Measurements from ENCODE around the gene SLC35E3.
"Not testable (repeated sequence)": the region's sequence is repeated elsewhere in the genome, so short reads cannot be mapped to it uniquely, and the experiment has no call there.

The SLC35E3 gene

DNA sequence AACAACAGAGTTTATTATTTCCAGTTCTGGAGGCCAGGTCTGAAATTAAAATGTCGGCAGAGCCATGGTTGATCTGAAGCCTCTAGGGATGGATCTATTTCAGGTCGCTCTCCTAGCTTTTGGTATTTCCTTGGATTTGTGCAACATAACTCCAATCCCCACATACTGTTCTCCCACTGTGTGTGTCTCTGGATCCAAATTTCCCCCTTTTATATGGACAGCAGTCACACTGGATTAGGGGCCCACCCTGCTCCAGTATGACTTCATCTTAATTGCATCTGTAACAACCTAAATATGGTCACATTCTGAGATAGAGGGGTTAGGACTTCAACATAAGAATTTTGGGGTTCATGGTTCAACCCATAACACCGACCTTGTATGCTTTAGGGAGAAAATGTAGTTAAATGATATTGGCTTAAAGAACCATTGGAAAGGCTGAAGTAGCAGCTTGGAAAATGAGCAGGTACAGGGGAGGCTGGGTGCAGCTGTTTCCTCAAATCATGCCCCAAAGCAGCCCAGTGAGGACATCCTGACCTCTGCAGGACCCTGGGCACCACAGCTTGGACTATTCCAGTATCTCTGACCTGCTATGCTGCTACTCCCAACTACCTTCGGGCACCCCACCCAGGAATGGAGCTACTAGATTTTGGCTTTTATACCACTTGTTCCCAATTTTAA is 48.1 kb downstream of the SLC35E3 start:
- in situ Hi-C loops (cut with HindIII; ENCODE audit: low sequenced_read_pairs) = no loop called here

DNA sequence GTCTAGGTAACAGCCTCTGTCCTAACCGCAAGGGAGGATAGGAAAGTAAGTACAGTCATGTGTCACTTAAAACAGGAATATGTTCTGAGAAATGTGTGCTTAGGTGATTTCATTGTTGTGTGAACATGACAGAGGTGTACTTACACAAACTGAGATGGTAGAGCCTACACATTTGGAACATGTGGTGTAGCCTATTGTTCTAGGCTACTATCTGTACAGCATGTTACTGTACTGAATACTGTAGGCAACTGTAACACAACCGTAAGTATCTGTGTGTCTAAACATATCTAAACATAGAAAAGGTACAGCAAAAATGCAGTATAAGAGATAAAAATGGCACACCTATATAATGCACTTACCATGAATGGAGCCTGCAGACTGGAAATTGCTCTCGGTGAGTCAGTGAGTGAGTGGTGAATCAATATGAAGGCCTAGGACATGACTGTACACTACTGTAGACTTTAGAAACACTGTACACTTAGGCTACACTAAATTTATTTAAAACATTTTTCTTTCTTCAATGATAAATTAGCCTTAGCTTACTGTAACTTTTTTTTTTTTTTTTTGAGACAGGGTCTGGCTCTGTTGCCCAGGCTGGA is 48.8 kb downstream of the SLC35E3 start:
- in situ Hi-C loops (cut with HindIII; ENCODE audit: low sequenced_read_pairs) = no loop called here

DNA sequence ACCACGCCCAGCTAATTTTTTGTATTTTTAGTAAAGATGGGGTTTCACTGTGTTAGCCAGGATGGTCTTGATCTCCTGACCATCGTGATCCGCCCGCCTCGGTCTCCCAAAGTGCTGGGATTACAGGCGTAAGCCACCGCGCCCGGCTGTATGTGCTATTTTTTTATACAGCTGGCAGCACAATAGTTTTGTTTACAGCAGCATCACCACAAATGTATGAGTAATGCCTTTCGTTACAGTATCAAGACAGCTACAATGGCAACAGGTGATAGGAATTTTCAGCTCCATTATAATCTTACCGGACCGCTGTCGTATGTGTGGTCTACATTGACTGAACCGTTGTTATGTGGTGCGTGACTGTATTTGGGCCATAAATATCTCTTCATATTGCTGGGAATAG is 50.4 kb downstream of the SLC35E3 start:
- in situ Hi-C loops (cut with HindIII; ENCODE audit: low sequenced_read_pairs) = no loop called here

DNA sequence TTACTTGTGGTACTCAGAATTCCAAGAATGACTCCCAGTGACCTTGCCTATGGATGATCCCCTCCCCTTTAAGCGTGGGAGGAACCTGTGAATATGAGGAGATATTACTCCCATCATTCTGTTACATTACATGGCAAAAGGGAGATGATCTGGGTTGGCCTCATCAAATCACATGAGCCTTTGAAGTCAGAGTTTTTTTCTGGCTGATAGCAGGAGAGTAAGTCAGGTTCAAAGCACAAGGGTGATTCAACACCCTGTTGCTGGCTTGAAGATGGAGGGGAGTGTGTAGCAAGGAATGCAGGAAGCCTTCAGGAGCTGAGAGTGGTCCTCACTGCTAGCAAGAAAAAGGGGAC is 52.9 kb downstream of the SLC35E3 start:
- in situ Hi-C loops (cut with HindIII; ENCODE audit: low sequenced_read_pairs) = no loop called here

DNA sequence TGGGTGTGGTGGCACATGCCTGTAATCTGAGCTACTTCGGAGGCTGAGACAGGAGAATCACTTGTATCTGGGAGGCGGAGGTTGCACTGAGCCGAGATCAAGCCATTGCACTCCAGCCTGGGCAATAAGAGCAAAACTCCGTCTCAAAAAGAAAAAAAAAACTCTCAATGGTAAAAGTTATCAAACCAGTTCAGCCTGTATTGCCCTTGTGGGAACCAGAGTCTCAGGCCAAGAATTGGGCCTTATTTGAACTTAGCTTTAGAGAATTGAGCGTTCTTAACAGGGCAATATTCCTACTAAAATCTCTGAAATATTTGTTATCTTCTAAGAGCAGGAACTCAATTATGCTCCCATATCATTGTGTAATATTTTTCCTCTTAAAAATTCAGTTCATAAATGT is 54.3 kb downstream of the SLC35E3 start:
- in situ Hi-C loops (cut with HindIII; ENCODE audit: low sequenced_read_pairs) = no loop called here

DNA sequence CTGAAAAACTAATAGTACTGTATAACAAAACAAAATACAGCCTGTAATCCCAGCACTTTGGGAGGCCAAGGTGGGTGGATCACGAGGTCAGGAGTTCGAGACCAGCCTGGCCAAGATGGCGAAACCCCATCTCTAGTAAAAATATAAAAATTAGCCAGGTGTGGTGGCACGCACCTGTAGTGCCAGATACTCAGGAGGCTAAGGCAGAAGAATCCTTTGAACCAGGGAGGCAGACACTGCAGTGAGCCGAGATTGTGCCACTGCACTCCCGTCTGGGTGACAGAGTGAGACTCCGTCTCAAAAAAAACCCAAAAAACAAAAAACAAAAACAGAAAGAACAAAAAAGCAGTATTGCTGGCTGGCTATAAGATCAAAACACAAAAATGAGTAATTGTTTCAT is 55.1 kb downstream of the SLC35E3 start:
- in situ Hi-C loops (cut with HindIII; ENCODE audit: low sequenced_read_pairs) = not testable (repeated sequence)

DNA sequence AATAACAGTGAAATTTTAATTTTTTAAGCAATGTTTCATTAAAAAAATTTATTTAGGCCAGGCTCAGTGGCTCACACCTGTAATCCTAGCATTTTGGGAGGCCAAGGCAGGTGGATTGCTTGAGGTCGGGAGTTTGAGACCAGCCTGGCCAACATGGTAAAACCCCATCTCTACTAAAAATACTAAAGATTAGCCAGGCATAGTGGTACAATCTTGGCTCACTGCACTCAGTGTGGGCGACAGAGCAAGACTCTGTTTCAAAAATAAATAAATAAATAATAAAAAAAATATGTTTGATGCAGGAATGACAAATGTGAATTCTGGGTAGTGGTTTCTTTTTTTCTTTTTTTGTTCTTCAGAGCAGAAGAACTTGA is 56.4 kb downstream of the SLC35E3 start:
- in situ Hi-C loops (cut with HindIII; ENCODE audit: low sequenced_read_pairs) = not testable (repeated sequence)

DNA sequence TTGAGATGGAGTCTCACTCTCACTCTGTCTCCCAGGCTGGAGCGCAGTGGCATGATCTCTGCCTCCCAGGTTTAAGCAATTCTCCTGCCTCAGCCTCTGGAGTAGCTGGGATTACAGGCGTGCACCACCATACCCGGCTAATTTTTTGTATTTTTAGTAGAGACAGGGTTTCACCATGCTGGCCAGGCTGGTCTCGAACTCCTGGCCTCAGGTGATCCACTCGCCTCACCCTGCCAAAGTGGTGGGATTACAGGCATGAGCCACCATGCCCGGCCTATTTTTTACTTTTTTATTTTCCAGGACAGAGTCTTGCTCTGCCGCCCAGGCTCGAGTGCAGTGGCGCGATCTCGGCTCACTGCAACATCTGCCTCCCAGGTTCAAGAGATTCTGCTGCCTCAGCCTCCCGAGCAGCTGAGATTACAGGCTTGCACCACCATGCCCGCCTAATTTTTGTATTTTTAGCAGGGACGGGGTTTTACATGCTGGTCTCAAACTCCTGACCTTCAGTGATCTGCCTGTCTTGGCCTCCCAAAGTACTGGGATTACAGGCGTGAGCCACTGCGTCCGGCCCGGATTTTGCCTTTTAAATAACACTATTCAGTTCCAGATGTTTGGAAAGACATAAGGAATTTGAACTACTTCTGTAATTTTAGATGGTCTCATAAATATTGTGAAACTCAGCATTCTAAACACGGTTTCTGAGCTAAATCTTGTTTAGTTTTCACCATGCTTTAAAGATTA is 57.1 kb downstream of the SLC35E3 start:
- in situ Hi-C loops (cut with HindIII; ENCODE audit: low sequenced_read_pairs) = not testable (repeated sequence)

DNA sequence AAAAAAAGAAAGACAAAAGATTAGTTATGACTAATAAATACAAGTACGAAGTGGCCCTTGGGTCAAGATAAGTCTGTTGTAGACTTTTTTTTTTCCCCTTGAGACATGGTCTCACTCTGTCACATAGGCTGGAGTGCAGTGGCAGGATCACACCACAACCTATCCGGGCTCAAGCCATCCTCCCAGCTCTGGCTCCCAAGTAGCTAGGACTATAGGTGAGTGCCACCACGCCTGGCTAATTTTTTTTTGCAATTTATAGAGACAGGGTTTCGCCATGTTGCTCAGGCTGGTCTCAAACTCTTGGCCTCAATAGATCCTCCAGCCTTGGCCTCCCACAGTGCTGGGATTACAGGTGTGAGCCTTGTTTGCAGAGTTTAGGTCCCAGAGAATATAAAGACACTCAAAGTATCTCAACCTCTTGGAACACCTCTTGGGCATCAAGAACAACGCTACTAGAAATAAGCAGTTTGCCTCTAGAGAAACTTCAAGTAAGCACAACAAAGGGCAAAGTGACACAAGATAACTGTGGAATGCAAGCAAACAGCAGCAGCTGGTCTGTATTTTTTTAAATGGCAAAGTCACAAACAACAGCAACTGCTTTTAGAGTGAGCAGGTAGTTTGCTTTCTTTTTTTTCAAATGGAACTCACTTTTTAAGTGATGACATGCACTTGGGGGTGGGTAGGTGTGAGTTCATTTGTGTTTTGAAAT is 58.1 kb downstream of the SLC35E3 start:
- in situ Hi-C loops (cut with HindIII; ENCODE audit: low sequenced_read_pairs) = no loop called here

DNA sequence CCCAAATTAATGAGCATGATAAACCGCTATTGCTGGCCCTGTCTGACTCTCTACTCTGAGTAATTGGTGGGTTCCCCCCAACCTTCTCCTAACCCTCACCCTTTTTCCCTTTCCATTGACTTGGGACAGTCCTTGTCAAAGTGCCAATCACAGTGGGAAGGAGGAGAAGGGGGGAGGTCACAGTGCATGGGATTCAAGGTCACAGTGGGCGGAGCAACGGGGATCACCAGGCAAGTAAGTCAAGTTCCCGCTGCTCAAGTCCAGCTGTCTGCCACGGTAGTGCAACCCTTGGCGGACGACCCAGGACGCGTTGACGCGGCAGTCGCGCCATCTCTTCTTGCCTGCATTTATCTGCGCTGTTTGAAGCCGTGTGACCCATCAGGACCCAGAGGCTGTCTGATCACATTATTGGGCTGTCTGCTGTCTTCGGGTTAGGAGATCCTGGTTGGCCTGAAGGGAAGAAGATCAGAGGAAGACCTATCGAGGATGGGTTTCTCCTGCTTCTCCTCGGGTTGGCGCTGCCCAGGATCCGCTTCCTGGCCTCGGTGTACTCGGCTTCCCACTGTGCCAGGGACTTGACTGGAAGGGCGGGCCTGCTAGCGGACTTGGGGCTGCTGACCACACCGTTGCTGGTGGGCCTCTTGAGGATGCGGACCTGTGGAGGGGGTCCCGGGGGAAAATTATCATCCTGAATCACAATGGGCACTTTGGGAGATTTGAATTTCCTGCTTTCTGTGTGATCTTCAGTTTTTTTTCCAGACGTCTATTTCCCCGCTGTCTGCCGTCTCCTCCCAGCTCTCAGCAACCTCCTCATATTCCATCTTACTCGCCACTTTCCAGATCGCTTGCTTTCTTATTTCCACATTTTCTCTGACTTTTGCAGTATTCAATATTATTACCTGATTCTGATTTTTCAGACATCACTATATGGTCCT is 58.9 kb downstream of the SLC35E3 start:
- in situ Hi-C loops (cut with HindIII; ENCODE audit: low sequenced_read_pairs) = no loop called here

DNA sequence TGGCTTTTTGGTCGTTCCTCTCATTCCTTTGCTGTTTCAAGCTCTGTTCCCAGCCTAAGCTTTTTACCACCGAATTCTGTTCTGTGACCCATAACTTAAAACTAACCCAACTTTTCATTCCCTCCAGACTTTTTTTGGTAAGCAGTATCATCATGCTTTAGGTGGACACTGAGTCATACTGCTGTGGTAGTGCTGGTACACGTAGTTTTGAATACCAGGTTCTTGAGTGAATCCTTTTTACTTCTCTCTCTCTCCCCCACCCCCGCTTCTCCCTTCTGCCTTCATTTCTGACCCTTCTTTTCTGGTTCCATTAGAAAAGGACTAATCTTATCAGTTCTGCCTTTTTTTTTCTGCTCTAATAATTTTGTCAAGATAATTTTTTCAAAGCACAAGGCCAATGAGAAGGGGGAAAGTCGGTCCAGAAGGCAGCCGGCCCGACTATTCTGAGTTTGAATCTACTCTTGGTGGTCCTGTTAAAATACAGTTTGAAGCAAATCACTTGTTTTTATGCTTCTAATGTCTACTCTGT is 59.7 kb downstream of the SLC35E3 start:
- in situ Hi-C loops (cut with HindIII; ENCODE audit: low sequenced_read_pairs) = no loop called here

DNA sequence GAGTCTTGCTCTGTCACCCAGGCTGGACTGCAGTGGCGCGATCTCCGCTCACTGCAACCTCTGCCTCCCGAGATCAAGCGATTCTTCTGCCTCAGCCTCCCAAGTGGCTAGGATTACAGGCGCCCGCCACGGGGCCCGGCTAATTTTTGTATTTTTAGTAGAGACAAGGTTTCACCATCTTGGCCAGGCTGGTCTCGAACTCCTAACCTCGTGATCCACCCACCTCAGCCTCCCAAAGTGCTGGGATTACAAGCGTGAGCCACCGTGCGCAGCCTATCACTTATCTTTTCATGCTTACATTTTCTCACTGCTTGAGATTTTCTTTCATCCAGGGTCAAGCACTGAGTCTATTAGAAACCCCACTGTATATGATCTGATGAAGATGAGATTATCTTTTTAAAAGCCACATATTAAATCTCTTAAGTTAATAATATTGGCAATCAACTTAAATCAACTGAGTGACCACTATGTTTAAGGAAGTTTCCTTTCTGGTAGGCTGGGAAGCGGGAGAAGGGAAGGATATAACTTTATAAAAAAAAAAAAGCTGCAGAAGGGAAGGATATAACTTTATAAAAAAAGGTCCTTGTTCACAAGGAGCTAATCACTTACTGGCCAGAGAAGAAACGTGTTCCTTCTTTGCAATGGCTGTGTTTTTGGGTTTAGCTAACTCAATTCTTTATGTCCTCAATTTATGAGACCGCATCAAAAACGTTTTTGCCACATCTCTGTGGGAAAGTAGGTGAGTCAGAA is 60.7 kb downstream of the SLC35E3 start:
- in situ Hi-C loops (cut with HindIII; ENCODE audit: low sequenced_read_pairs) = no loop called here

DNA sequence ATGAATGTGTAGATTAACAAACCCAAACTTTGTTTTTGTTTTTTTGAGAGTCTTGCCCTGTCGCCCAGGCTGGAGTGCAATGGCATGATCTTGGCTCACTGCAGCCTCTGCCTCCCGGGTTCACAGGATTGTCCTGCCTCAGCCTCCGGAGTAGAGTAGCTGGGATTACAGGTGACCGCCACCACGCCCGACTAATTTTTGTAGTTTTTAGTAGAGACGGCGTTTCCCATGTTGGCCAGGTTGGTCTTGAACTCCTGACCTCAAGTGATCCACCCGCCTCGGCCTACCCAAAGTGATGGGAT is 61.2 kb downstream of the SLC35E3 start:
- in situ Hi-C loops (cut with HindIII; ENCODE audit: low sequenced_read_pairs) = not testable (repeated sequence)

DNA sequence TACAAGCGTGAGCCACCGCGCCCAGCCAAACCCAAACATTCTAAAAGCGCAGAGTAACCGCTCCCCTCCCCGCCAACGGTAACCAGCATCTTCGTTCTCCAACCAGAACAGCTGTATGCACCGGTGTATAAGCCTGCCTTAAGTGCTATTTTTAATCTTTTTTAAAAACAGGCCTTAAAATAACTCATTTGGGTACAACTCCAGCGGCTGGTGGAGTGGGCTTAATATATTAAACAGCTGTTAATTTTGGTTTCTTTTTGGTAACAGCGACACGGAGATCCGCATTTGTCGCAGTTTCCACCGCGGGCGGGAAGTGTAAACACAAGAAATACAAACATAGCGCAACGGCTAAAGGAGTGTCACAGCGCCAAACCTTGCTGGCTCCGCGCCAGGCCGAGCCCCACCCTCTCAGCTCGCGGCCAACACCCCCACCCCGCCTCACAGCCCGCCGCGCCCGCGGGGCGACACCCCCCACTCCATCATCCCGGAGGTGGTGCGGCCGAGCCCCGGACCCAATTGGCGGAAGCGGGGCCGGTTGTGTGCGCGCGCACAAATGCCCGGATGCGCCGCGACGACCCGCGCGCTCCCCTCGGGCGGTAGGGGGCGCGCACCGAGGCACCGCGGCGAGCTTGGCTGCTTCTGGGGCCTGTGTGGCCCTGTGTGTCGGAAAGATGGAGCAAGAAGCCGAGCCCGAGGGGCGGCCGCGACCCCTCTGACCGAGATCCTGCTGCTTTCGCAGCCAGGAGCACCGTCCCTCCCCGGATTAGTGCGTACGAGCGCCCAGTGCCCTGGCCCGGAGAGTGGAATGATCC is 61.8 kb downstream of the SLC35E3 start, which contains the start of gene MDM2:
TSS of gene MDM2 (plus strand) at position 602 of the 812 bp plus-strand sequence. CDS start 301 bp downstream, outside the sequence.
- in situ Hi-C loops (cut with HindIII; ENCODE audit: low sequenced_read_pairs) = no loop called here

DNA sequence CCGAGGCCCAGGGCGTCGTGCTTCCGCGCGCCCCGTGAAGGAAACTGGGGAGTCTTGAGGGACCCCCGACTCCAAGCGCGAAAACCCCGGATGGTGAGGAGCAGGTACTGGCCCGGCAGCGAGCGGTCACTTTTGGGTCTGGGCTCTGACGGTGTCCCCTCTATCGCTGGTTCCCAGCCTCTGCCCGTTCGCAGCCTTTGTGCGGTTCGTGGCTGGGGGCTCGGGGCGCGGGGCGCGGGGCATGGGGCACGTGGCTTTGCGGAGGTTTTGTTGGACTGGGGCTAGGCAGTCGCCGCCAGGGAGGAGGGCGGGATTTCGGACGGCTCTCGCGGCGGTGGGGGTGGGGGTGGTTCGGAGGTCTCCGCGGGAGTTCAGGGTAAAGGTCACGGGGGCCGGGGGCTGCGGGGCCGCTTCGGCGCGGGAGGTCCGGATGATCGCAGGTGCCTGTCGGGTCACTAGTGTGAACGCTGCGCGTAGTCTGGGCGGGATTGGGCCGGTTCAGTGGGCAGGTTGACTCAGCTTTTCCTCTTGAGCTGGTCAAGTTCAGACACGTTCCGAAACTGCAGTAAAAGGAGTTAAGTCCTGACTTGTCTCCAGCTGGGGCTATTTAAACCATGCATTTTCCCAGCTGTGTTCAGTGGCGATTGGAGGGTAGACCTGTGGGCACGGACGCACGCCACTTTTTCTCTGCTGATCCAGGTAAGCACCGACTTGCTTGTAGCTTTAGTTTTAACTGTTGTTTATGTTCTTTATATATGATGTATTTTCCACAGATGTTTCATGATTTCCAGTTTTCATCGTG is 62.6 kb downstream of the SLC35E3 start:
- in situ Hi-C loops (cut with HindIII; ENCODE audit: low sequenced_read_pairs) = no loop called here

DNA sequence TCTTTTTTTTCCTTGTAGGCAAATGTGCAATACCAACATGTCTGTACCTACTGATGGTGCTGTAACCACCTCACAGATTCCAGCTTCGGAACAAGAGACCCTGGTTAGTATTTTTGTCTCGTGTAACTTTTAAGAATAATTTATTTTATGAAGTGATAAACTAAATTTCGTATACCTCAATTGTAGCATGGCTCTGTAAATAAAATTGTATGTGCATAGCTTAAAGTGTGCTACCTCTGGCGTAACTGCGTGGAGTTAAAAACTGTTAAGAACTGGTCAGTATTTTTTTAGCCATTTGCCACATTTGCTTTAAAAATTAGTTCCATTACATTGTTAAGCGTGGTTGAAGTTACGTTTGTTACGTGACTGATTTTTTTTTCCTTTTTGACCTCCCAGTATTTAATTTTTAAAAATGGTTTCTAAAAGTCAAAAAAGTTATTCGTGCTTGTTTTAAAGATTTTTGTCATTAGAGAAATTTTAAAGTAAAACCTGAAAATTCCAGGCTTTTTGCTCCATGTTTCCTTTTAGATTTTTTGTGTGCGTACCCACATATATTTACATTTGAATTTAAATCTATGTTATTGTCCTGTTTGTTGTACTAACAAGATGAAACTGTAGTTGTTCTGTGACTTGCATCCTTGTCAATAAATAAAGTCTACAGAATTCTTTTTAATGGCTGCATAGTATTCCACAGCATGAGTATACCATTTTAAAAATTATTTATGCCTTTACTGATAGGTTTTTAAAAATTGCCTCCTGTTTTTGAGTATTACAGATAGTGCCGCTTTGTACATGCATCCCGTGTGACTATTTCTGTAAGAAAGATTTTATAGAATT is 63.4 kb downstream of the SLC35E3 start:
- in situ Hi-C loops (cut with HindIII; ENCODE audit: low sequenced_read_pairs) = no loop called here

DNA sequence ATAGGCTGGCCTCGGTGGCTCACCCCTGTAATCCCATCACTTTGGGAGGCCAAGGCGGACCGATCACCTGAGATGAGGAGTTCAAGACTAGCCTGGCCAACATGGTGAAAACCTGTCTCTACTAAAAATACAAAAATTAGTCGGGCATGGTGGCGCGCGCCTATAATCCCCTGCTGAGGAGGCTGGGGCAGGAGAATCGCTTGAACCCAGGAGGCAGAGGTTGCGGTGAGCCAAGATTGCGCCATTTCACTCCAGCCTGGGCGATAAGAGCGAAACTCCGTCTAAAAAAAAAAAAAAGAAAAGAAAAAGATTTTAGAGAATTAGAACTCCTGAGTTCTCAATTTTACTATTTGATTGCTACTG is 64.0 kb downstream of the SLC35E3 start:
- in situ Hi-C loops (cut with HindIII; ENCODE audit: low sequenced_read_pairs) = not testable (repeated sequence)
